ENCODE measurements around the gene ACP6. TPM values are rescaled to one million over a fixed set of nuclear protein-coding genes. Genes with fewer than 3 reads are reported as not detected.

The ACP6 gene
- total and polyA plus RNA-seq, 2 of the 13 experiments (the other 11 are each of a cell fraction or from before 2014, with no cell fraction given), result 18.1 to 33.7 TPM

- peak; percentile 67 for TF ChIP-seq ZNF281 (CRISPR knock-in tag; IDR thresholded peaks at IDR 0.05; ENCODE audit: borderline replicate concordance)
- TF ChIP-seq SAFB2 (CRISPR knock-in tag; IDR thresholded peaks at IDR 0.05; ENCODE audit: borderline replicate concordance, low read depth), result no peak
- TF ChIP-seq MAX (IDR thresholded peaks at IDR 0.05), result peak; percentile 64; the same call in 1 of the 2 replicates
- peak; percentile 28; the same call in 1 of the 2 replicates for TF ChIP-seq ZFY (CRISPR knock-in tag; IDR thresholded peaks at IDR 0.05)
- no peak; the same call in 1 of the 2 replicates for TF ChIP-seq FOXC1 (CRISPR knock-in tag; IDR thresholded peaks at IDR 0.05; ENCODE audit: borderline replicate concordance)
- TF ChIP-seq YY1 (IDR thresholded peaks at IDR 0.05; ENCODE audit: insufficient read depth, insufficient replicate concordance, low read depth, low read length), result peak; percentile 21
- TF ChIP-seq NFE2L2 (IDR thresholded peaks at IDR 0.05; ENCODE audit: low read length), result no peak
- TF ChIP-seq ZNF746 (CRISPR knock-in tag; IDR thresholded peaks at IDR 0.05), result peak; percentile 52
- no peak for TF ChIP-seq ZBTB8A (CRISPR knock-in tag; IDR thresholded peaks at IDR 0.05; ENCODE audit: borderline replicate concordance, low read depth)
- peak; percentile 54; the same call in 1 of the 2 replicates for TF ChIP-seq SPEN (CRISPR knock-in tag; IDR thresholded peaks at IDR 0.05; ENCODE audit: low read depth)
- TF ChIP-seq NONO (IDR thresholded peaks at IDR 0.05), result no peak
- TF ChIP-seq NONO (CRISPR knock-in tag; conservative IDR thresholded peaks at IDR 0.05), result no peak
- 0 out of 2 replicates have a peak, but pooled peaks have one; percentile 45 for TF ChIP-seq ZBTB26 (CRISPR knock-in tag; IDR thresholded peaks at IDR 0.05; ENCODE audit: borderline replicate concordance)
- TF ChIP-seq ZNF788 (CRISPR knock-in tag; IDR thresholded peaks at IDR 0.05; ENCODE audit: borderline replicate concordance), result no peak
- TF ChIP-seq ZNF574 (CRISPR knock-in tag; IDR thresholded peaks at IDR 0.05), result peak; percentile 35; the same call in 1 of the 2 replicates
- TF ChIP-seq GFI1 (CRISPR knock-in tag; IDR thresholded peaks at IDR 0.05; ENCODE audit: borderline replicate concordance), result no peak
- TF ChIP-seq TEAD3 (CRISPR knock-in tag; optimal IDR thresholded peaks at IDR 0.05; ENCODE audit: borderline replicate concordance), result peak; percentile 35
- peak; percentile 51 for TF ChIP-seq SP5 (CRISPR knock-in tag; IDR thresholded peaks at IDR 0.05; ENCODE audit: borderline replicate concordance, low read depth)
- 0 out of 2 replicates have a peak, but pooled peaks have one; percentile 28 for TF ChIP-seq ZNF749 (CRISPR knock-in tag; IDR thresholded peaks at IDR 0.05; ENCODE audit: borderline replicate concordance)
- no peak for TF ChIP-seq E2F1 (CRISPR knock-in tag; IDR thresholded peaks at IDR 0.05)
- no peak for TF ChIP-seq EED (CRISPR knock-in tag; IDR thresholded peaks at IDR 0.05)
Measured at GRCh38 chr1:147599362-147600118, 70.8 kb downstream of the ACP6 start (continued).
